ENCODE data around the gene METTL25B. TPM values are rescaled to one million over a fixed set of nuclear protein-coding genes. Genes with fewer than 3 reads are reported as not detected.

The METTL25B gene
- total RNA-seq, 1 donor from 2014 or later: 41.0 TPM

DNA sequence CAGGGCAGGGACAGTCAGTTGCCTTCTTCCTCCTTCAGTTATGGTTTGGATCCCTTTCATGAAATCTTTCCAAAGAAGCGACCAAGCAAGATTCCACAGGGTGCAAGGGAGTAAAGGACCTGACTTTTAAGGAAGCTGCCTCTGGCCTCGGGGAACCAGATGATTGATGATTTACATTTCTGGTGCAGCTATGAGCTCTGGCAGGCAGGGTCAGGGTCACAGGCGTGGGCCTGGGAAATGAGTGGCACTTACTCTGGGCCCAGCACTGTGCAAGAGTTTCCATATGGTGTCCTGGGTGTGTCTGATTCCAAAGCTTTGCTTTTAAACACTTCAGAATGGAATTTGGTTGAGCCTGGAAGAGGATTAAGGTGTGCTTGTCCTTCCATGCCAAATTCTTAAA lies 15.6 kb upstream of the METTL25B start:
- intact Hi-C loops (cut with DNase I): no loop called here
- Histone ChIP-seq H3K27me3 (ENCODE audit: low read depth) (no peaks in the 10 kb centered on the region), H3K4me3 (no peak overlapping the region), H3K4me1 (peaks cover 5% of the 10 kb centered on the region), H3K36me3 (no peaks in the 10 kb centered on the region), H3K27ac (no peak overlapping the region), H3K9me3 (no peaks in the 10 kb centered on the region)
- ATAC-seq (no peak), DNase-seq (no peak)
- TF ChIP-seq, protein P1, sequence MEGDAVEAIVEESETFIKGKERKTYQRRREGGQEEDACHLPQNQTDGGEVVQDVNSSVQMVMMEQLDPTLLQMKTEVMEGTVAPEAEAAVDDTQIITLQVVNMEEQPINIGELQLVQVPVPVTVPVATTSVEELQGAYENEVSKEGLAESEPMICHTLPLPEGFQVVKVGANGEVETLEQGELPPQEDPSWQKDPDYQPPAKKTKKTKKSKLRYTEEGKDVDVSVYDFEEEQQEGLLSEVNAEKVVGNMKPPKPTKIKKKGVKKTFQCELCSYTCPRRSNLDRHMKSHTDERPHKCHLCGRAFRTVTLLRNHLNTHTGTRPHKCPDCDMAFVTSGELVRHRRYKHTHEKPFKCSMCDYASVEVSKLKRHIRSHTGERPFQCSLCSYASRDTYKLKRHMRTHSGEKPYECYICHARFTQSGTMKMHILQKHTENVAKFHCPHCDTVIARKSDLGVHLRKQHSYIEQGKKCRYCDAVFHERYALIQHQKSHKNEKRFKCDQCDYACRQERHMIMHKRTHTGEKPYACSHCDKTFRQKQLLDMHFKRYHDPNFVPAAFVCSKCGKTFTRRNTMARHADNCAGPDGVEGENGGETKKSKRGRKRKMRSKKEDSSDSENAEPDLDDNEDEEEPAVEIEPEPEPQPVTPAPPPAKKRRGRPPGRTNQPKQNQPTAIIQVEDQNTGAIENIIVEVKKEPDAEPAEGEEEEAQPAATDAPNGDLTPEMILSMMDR (IDR thresholded peaks at IDR 0.05): no peak

DNA sequence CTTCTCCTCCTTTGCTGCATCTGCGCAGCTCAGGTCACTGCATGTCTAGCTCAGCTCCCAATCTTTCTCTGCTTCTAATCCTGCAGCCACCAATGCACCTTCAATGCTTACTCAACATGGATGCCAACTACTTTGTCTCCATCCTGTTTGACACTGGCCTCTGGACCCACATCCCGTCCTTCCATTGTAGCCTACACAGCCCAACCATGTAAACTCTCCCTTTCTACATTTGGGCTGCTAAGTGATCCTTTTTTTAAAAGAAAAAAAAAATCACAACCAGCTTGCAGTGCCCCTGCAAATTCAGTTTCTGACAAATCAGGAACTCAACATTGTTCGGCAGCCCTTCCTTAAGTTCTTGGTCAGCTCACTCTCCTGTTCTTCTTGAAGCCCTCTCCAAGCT lies 13.4 kb upstream of the METTL25B start:
- TF ChIP-seq, protein P1 (IDR thresholded peaks at IDR 0.05): no peak
- DNase-seq: no peak
- Histone ChIP-seq H3K36me3 (peaks cover 10% of the 10 kb centered on the region), H3K4me1 (no peaks in the 10 kb centered on the region), H3K9me3 (no peaks in the 10 kb centered on the region), H3K27me3 (ENCODE audit: low read depth) (no peaks in the 10 kb centered on the region), H3K4me3 (no peak overlapping the region), H3K27ac (no peak overlapping the region)
- ATAC-seq: no peak
- intact Hi-C loops (cut with DNase I): no loop called here

DNA sequence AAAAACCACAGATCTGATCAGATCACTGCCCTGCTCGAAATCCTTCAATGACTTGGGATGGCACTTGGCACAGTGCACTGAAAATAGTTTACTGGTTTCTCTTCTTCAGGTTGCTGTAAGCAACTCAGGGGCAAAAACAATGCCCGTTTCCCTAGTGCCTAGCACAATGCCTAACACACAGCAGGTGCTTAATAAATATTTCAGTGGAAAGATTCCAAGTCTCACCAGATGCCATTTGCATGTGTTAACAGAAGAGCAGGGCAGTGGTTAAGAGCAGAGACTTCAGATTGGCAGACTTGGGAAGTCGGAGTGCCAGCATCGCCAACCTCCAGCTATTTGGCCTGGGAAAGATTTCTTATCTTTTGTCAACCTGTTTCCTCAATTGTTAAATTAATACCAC lies 10.9 kb upstream of the METTL25B start:
- H3K36me3 ChIP-seq: peaks cover 31% of the 10 kb centered on the region
- intact Hi-C loops (cut with DNase I): no loop called here
- TF ChIP-seq, protein P1 (IDR thresholded peaks at IDR 0.05): no peak
- DNase-seq (no peak), ATAC-seq (no peak)
- no peaks in the 10 kb centered on the region for H3K27me3 ChIP-seq (ENCODE audit: low read depth)
- H3K4me3 ChIP-seq: no peak overlapping the region
- H3K27ac ChIP-seq: no peak overlapping the region
- no peaks in the 10 kb centered on the region for H3K4me1 ChIP-seq
- no peaks in the 10 kb centered on the region for H3K9me3 ChIP-seq

DNA sequence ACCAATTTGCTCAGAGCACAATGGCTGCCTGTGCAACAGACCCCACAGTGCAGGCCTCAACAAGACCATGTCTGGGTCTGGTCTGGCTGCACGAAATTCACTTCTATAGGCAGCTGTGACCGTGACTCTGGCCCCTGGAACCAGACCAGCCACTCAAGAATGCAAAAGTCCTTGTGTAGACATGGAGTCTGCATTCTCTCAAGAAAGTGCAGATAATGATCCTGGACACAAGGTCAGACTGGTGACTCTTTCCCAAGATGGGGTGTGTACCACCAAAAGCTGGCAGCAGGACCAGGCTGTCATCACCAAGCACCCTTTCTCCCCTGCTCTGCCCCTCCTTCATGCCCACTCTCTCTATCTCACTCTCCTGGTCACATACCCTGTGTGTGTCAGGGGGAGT lies 7.1 kb upstream of the METTL25B start:
- ATAC-seq: no peak
- no peak overlapping the region for H3K4me3 ChIP-seq
- TF ChIP-seq, protein P1 (IDR thresholded peaks at IDR 0.05): no peak
- H3K36me3 ChIP-seq: peaks cover 62% of the 10 kb centered on the region
- peaks cover 20% of the 10 kb centered on the region for H3K4me1 ChIP-seq
- intact Hi-C loops (cut with DNase I): no loop called here
- no peak overlapping the region for H3K27ac ChIP-seq
- no peak for DNase-seq
- no peaks in the 10 kb centered on the region for H3K27me3 ChIP-seq (ENCODE audit: low read depth)
- no peaks in the 10 kb centered on the region for H3K9me3 ChIP-seq

DNA sequence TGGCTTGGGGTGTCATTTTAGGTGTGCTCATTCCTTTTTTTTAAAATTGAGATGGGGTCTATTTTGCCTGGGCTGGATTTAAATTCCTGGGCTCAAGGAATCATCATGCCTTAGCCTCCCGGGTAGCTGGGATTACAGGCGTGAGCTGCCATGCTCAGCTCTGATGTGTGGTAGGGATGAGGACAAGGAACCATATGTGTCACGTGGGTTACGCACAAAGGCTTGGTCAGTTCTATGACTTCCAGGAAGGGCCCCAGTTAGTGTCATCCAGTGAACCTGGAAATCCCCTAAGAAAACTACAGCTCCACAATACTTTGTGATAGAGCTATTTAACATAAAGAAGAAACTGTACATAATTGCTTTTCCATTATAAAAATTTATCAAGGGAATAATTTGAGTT lies 6.7 kb upstream of the METTL25B start:
- ATAC-seq: no peak
- Histone ChIP-seq H3K27me3 (ENCODE audit: low read depth) (no peaks in the 10 kb centered on the region), H3K27ac (no peak overlapping the region), H3K4me1 (peaks cover 24% of the 10 kb centered on the region), H3K9me3 (no peaks in the 10 kb centered on the region), H3K36me3 (peaks cover 62% of the 10 kb centered on the region), H3K4me3 (no peak overlapping the region)
- DNase-seq: no peak
- intact Hi-C loops (cut with DNase I): no loop called here
- TF ChIP-seq, protein P1 (IDR thresholded peaks at IDR 0.05): no peak

All from lower lobe of right lung (tissue), 2 donors.